OCI-LY3 (cell line): ENCODE measurements around the gene TMEM242.

ENCODE experiments used
- EZH2phosphoT487 ChIP-seq: fragments of 200-600 bp; shearing (Covaris generic); IDR thresholded peaks from 2 replicates; pipeline ENCODE4 v1.6.1; 2018; ENCODE audit warnings: antibody characterized with exemption, mixed run types, low read depth
- TF ChIP-seq, protein P1 (sequence below): fragments of 200-600, 300-600 bp; sonication (generic); IDR thresholded peaks from 2 replicates; pipeline ENCODE4 v1.5.1; 2014; ENCODE audit warnings: antibody characterized with exemption, low read length, low read depth

DNA sequence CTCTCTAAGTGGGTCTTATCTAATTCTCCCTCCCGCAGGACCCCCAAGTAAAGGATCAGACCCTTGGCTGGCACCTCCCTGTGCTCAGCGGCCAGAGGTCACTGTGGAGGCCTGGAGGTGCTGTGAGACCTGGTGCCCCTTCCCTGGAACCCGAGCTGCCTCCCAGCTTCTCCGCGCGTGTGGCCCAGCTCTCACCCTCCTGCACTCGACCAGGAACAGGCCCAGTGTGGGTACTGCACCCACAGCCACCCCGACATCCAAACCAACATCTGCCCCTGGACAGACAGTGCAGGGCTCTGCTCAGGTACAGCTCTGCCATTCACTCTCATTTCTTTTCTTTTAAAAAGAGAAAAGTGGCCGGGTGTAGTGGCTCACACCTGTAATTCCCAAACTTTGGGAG lies 42.4 kb downstream of the TMEM242 start:
- TF ChIP-seq, protein P1, sequence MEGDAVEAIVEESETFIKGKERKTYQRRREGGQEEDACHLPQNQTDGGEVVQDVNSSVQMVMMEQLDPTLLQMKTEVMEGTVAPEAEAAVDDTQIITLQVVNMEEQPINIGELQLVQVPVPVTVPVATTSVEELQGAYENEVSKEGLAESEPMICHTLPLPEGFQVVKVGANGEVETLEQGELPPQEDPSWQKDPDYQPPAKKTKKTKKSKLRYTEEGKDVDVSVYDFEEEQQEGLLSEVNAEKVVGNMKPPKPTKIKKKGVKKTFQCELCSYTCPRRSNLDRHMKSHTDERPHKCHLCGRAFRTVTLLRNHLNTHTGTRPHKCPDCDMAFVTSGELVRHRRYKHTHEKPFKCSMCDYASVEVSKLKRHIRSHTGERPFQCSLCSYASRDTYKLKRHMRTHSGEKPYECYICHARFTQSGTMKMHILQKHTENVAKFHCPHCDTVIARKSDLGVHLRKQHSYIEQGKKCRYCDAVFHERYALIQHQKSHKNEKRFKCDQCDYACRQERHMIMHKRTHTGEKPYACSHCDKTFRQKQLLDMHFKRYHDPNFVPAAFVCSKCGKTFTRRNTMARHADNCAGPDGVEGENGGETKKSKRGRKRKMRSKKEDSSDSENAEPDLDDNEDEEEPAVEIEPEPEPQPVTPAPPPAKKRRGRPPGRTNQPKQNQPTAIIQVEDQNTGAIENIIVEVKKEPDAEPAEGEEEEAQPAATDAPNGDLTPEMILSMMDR, result no peak
- no peak for TF ChIP-seq EZH2phosphoT487
